ENCODE measurements around the gene ALAD.
A peak's percentile ranks its signal among the peaks of the same experiment; 100 is the strongest.
"Not testable (repeated sequence)": the region's sequence is repeated elsewhere in the genome, so short reads cannot be mapped to it uniquely, and the experiment has no call there.

The ALAD gene

GRCh38 chr9:113397203-113397631 is 3.9 kb downstream of the ALAD start:
- DNase-seq = no peak

GRCh38 chr9:113395000-113395861 is 5.9 kb downstream of the ALAD start:
- DNase-seq = no peak

GRCh38 chr9:113393281-113393680 is 7.8 kb downstream of the ALAD start:
- DNase-seq = no peak

GRCh38 chr9:113391917-113392316 is 9.2 kb downstream of the ALAD start:
- no peak for DNase-seq

- DNase-seq = no peak
Observed at GRCh38 chr9:113390192-113390960, 10.7 kb downstream of the ALAD start.

GRCh38 chr9:113389451-113389850 is 11.6 kb downstream of the ALAD start:
- DNase-seq = no peak

GRCh38 chr9:113388833-113389232 is 12.3 kb downstream of the ALAD start:
- DNase-seq = no peak

- no peak for DNase-seq
Observed at GRCh38 chr9:113387560-113388230, 13.4 kb downstream of the ALAD start.

GRCh38 chr9:113386571-113387393 is 14.3 kb downstream of the ALAD start:
- peak; percentile 15 to 40 (median 36) for DNase-seq

GRCh38 chr9:113381909-113382411 is 19.1 kb downstream of the ALAD start:
- DNase-seq = no peak

GRCh38 chr9:113381441-113381840 is 19.6 kb downstream of the ALAD start:
- DNase-seq = not testable (repeated sequence)

- no peak for DNase-seq
Observed at GRCh38 chr9:113380869-113381378, 20.2 kb downstream of the ALAD start.

- not testable (repeated sequence) for DNase-seq
Observed at GRCh38 chr9:113379829-113380210, 21.3 kb downstream of the ALAD start.

- not testable (repeated sequence) for DNase-seq
Observed at GRCh38 chr9:113379094-113379828, 21.8 kb downstream of the ALAD start.

GRCh38 chr9:113376634-113377567 is 24.2 kb downstream of the ALAD start, which contains the start of gene HDHD3:
Gene HDHD3 (minus strand): TSS chr9:113376986. CDS start chr9:113374354, 2,632 bp downstream.
- peak; percentile 72 to 87 (median 75) for DNase-seq

- DNase-seq = no peak
Observed at GRCh38 chr9:113375057-113376023, 25.7 kb downstream of the ALAD start.

- DNase-seq = no peak
Observed at GRCh38 chr9:113373676-113374392, 27.2 kb downstream of the ALAD start.

- no peak for DNase-seq
Observed at GRCh38 chr9:113373256-113373655, 27.8 kb downstream of the ALAD start.
